Measurements from ENCODE around the gene UAP1L1. TPM values are rescaled to one million over a fixed set of nuclear protein-coding genes. Genes with fewer than 3 reads are reported as not detected.
"Not testable (repeated sequence)": the region's sequence is repeated elsewhere in the genome, so short reads cannot be mapped to it uniquely, and the experiment has no call there.

UAP1L1 gene
- total RNA-seq, 2 donors from 2014 or later: 19.9 to 22.0 TPM

GRCh38 chr9:137056739-137057415 is 20.4 kb upstream of the UAP1L1 start:
- DNase-seq (ENCODE audit: low spot score) (no peak), ATAC-seq (no peak)
- H3K4me1 Mint-ChIP-seq (ENCODE audit: low read depth in 2 of 2): no peaks in the 10 kb centered on the region

GRCh38 chr9:137057545-137057944 is 19.8 kb upstream of the UAP1L1 start:
- H3K9me3 Mint-ChIP-seq: no peaks in the 10 kb centered on the region
- DNase-seq (ENCODE audit: low spot score) (no peak), ATAC-seq (no peak)
- H3K36me3 Mint-ChIP-seq: no peaks in the 10 kb centered on the region
- no peak overlapping the region for H3K4me3 Mint-ChIP-seq
- H3K27ac Mint-ChIP-seq: no peak overlapping the region
- peaks cover 0 to 3% of the 10 kb centered on the region in 2 donors for H3K27me3 Mint-ChIP-seq
- no peaks in the 10 kb centered on the region for H3K4me1 Mint-ChIP-seq (ENCODE audit: low read depth in 2 of 2)

More at GRCh38 chr9:137056739-137057415, 20.4 kb upstream of the UAP1L1 start:
- H3K27ac Mint-ChIP-seq: no peak overlapping the region
- no peaks in the 10 kb centered on the region for H3K9me3 Mint-ChIP-seq
- peaks cover 0 to 3% of the 10 kb centered on the region in 2 donors for H3K27me3 Mint-ChIP-seq
- no peaks in the 10 kb centered on the region for H3K36me3 Mint-ChIP-seq
- H3K4me3 Mint-ChIP-seq: no peak overlapping the region

- no peak overlapping the region for H3K27ac Mint-ChIP-seq
- DNase-seq (ENCODE audit: low spot score): no peak
- H3K4me3 Mint-ChIP-seq: no peak overlapping the region
- no peaks in the 10 kb centered on the region for H3K4me1 Mint-ChIP-seq (ENCODE audit: low read depth in 2 of 2)
- H3K36me3 Mint-ChIP-seq: no peaks in the 10 kb centered on the region
- no peaks in the 10 kb centered on the region for H3K9me3 Mint-ChIP-seq
- H3K27me3 Mint-ChIP-seq: peaks cover 0 to 3% of the 10 kb centered on the region in 2 donors
- no peak for ATAC-seq
Observed at GRCh38 chr9:137058521-137059234, 18.6 kb upstream of the UAP1L1 start.

- Mint-ChIP-seq H3K9me3 (no peaks in the 10 kb centered on the region), H3K27ac (no peak overlapping the region), H3K36me3 (no peaks in the 10 kb centered on the region), H3K4me3 (no peak overlapping the region), H3K4me1 (ENCODE audit: low read depth in 2 of 2) (peaks cover 4 to 5% of the 10 kb centered on the region in 2 donors), H3K27me3 (no peaks in the 10 kb centered on the region)
- no peak for DNase-seq (ENCODE audit: low spot score)
- no peak for ATAC-seq
Observed at GRCh38 chr9:137062384-137062783, 14.9 kb upstream of the UAP1L1 start.

- not testable (repeated sequence) for H3K4me3 Mint-ChIP-seq; H3K27ac Mint-ChIP-seq; H3K36me3 Mint-ChIP-seq; DNase-seq (ENCODE audit: low spot score); H3K27me3 Mint-ChIP-seq; H3K9me3 Mint-ChIP-seq; ATAC-seq; H3K4me1 Mint-ChIP-seq (ENCODE audit: low read depth in 2 of 2)
Observed at GRCh38 chr9:137062798-137063197, 14.5 kb upstream of the UAP1L1 start.

DNA sequence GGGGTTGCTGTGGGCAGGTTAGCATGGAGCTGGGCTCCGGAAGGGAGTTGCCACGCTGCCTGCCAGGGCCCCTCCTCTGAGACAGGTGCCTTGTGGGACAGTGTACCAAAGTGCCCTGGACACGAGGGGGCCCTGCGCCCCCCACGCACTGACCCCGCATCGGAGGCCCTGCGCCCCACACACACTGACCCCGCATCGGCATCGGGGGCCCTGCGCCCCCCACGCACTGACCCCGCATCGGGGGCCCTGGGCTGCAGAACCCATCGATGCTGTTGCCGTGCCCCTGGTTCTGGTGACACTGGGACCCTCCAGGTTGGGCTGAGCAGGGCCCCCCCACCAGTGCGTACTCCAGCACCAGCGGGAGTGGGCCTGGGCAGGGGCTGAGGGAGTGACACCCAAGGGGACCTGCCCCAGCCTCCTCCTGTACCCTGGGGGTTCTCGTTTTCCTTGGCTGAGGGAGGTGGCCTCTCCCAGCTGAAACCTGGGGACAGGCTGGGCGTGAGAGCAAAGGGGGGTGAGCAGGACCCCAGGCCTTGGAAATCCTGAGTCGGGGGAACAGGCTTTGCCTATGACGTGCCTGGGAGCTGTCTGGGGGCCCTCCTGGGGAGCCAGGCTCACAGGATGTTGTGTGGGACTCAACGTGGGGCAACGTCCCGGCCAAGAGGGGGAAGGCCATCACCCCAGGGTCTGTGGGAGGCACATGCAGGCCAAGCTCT is 13.8 kb upstream of the UAP1L1 start:
- no peaks in the 10 kb centered on the region for H3K36me3 Mint-ChIP-seq
- H3K4me3 Mint-ChIP-seq: no peak overlapping the region
- no peaks in the 10 kb centered on the region for H3K9me3 Mint-ChIP-seq
- DNase-seq (ENCODE audit: low spot score): no peak
- ATAC-seq: no peak
- H3K27me3 Mint-ChIP-seq: no peaks in the 10 kb centered on the region
- H3K4me1 Mint-ChIP-seq (ENCODE audit: low read depth in 2 of 2): peaks cover 10% of the 10 kb centered on the region in 2 donors
- no peak overlapping the region for H3K27ac Mint-ChIP-seq

GRCh38 chr9:137064027-137064879 is 13.1 kb upstream of the UAP1L1 start:
- ATAC-seq: peak; percentile 53 to 65
- H3K4me1 Mint-ChIP-seq (ENCODE audit: low read depth in 2 of 2): peaks cover 10% of the 10 kb centered on the region in 2 donors

DNA sequence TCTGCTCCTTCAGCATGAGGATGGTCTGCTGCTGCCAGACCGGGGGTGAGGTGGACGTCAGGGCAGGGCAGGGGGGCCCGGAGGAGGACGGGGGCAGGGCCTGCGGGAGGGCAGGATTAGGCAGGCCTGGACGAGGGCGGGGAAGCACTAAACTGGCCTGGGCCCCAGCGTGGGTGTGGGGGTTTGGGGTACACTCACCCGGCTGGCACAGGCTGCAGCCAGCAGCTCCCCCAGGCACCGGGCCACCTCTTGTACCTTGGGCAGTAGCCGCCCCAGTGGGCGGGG is 12.5 kb upstream of the UAP1L1 start:
- Mint-ChIP-seq H3K36me3 (no peaks in the 10 kb centered on the region), H3K9me3 (no peaks in the 10 kb centered on the region), H3K4me3 (no peak overlapping the region), H3K4me1 (ENCODE audit: low read depth in 2 of 2) (peaks cover 10% of the 10 kb centered on the region in 2 donors), H3K27ac (no peak overlapping the region), H3K27me3 (no peaks in the 10 kb centered on the region)
- ATAC-seq: no peak
- no peak for DNase-seq (ENCODE audit: low spot score)

More at GRCh38 chr9:137064027-137064879, 13.1 kb upstream of the UAP1L1 start:
- no peak overlapping the region for H3K27ac Mint-ChIP-seq
- H3K9me3 Mint-ChIP-seq: no peaks in the 10 kb centered on the region
- no peak for DNase-seq (ENCODE audit: low spot score)
- no peaks in the 10 kb centered on the region for H3K36me3 Mint-ChIP-seq
- no peak overlapping the region for H3K4me3 Mint-ChIP-seq
- no peaks in the 10 kb centered on the region for H3K27me3 Mint-ChIP-seq

GRCh38 chr9:137065336-137065967 is 11.9 kb upstream of the UAP1L1 start:
- Mint-ChIP-seq H3K9me3 (no peaks in the 10 kb centered on the region), H3K27ac (no peak overlapping the region), H3K4me3 (no peak overlapping the region), H3K36me3 (no peaks in the 10 kb centered on the region), H3K27me3 (no peaks in the 10 kb centered on the region), H3K4me1 (ENCODE audit: low read depth in 2 of 2) (peaks cover 10% of the 10 kb centered on the region in 2 donors)
- ATAC-seq (no peak), DNase-seq (ENCODE audit: low spot score) (no peak)

- H3K4me3 Mint-ChIP-seq: no peak overlapping the region
- peaks cover 15 to 17% of the 10 kb centered on the region in 2 donors for H3K4me1 Mint-ChIP-seq (ENCODE audit: low read depth in 2 of 2)
- H3K27me3 Mint-ChIP-seq: no peaks in the 10 kb centered on the region
- H3K36me3 Mint-ChIP-seq: no peaks in the 10 kb centered on the region
- no peaks in the 10 kb centered on the region for H3K9me3 Mint-ChIP-seq
- no peak overlapping the region for H3K27ac Mint-ChIP-seq
- no peak for ATAC-seq
- DNase-seq (ENCODE audit: low spot score): no peak
Observed at GRCh38 chr9:137066096-137066861, 11.0 kb upstream of the UAP1L1 start.

- ATAC-seq: peak; percentile 55 to 57
- Mint-ChIP-seq H3K4me3 (peak overlapping the region; percentile 68), H3K9me3 (no peaks in the 10 kb centered on the region), H3K27ac (peak overlapping the region; percentile 64 to 68), H3K4me1 (ENCODE audit: low read depth in 2 of 2) (peaks cover 18 to 19% of the 10 kb centered on the region in 2 donors), H3K27me3 (no peaks in the 10 kb centered on the region), H3K36me3 (no peaks in the 10 kb centered on the region)
- DNase-seq (ENCODE audit: low spot score): peak; percentile 83
Observed at GRCh38 chr9:137067860-137068538, 9.3 kb upstream of the UAP1L1 start.

Data from natural killer cell treated with Interleukin-12 subunit alpha and Interleukin-12 subunit beta and Interleukin-15 and Interleukin-18, amount 100 ng/mL, for 72 hours (primary cell).